Stimulated activated CD4-positive, alpha-beta T cell treated with anti-CD3 and anti-CD28 coated beads, TNF-alpha, amount 100 ng/mL, for 4 hours (primary cell): Measurements from ENCODE around the gene DNTTIP2.
"Not testable (repeated sequence)": the region's sequence is repeated elsewhere in the genome, so short reads cannot be mapped to it uniquely, and the experiment has no call there.

Source experiments
- DNase-seq, 3 experiments: peaks; one replicate each; pipeline ENCODE4 v3.0.0-alpha.2; 2020; ENCODE audit warnings: low read depth in 3 of 3

The DNTTIP2 gene

GRCh38 chr1:93840956-93841482 lies 38.0 kb downstream of the DNTTIP2 start:
- no peak for DNase-seq

GRCh38 chr1:93839753-93840152 lies 39.3 kb downstream of the DNTTIP2 start:
- no peak for DNase-seq

DNA sequence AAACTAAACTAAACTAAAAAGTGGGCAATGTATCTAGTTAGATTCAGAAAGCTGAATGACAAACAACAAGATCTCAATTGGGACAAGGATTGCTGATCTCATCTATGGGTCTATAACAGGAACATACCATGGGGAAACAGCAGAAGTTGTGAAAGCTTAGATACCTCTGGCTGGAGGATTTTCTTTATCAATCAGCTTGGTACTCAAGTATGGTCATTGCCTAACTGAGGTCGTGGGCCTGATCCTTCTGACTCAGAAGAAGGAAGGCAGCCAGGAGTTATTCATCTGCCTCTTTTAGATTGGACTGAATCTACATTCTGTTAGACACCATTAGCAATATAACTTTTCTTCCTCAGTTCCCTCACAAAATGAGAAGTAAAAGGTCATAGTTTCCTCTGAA lies 39.7 kb downstream of the DNTTIP2 start:
- DNase-seq = no peak

- DNase-seq = no peak
Observed at GRCh38 chr1:93837961-93838360, 41.0 kb downstream of the DNTTIP2 start.

GRCh38 chr1:93833293-93833692 lies 45.7 kb downstream of the DNTTIP2 start:
- not testable (repeated sequence) for DNase-seq

DNA sequence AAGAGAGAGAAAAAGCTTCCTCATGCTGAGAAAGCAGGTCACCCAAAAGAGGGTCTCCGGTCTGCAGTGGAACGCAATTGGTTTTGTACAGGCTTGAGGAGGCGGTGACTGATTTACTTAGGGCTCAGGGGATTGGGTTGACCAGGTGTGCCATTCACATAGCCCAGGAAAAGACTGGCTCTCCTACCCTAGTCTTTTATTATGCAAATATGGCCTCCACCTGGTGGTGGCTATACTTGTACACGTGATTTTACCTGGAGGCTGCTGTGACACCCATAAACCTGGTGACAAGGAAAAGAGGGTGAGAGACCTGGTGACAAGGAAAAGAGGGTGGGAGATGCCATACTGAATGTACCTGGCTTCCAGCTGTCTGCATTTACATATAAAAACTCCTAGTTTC lies 49.9 kb downstream of the DNTTIP2 start:
- no peak for DNase-seq

GRCh38 chr1:93828367-93828755 lies 50.6 kb downstream of the DNTTIP2 start:
- DNase-seq = no peak

- DNase-seq = no peak
Observed at GRCh38 chr1:93827633-93828366, 51.2 kb downstream of the DNTTIP2 start.

DNA sequence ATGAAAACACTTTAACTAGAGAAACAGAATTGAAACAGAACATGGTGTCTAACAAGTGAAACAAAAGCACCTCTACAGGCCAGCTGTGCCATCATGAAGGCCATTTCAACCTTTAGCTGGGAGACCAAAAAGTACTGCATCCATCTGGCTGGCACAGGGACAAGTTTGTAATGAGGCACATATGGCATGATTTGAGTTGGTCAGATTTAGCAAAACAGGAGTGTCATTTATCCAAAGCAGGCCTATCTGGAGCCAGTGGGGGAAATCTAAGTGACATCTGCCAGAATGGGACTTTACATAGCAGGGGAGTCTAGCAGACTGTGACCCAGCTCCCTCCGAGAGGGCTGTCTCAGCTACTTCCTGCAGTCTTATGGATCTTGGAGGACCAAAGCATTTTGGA lies 51.9 kb downstream of the DNTTIP2 start:
- no peak for DNase-seq

- no peak for DNase-seq
Observed at GRCh38 chr1:93824834-93825233, 54.2 kb downstream of the DNTTIP2 start.

GRCh38 chr1:93822730-93823425 lies 56.1 kb downstream of the DNTTIP2 start:
- DNase-seq = no peak

- DNase-seq = no peak
Observed at GRCh38 chr1:93821423-93822144, 57.4 kb downstream of the DNTTIP2 start.

GRCh38 chr1:93820554-93821422 lies 58.2 kb downstream of the DNTTIP2 start:
- DNase-seq = no peak

GRCh38 chr1:93818570-93818959 lies 60.4 kb downstream of the DNTTIP2 start:
- DNase-seq = no peak

DNA sequence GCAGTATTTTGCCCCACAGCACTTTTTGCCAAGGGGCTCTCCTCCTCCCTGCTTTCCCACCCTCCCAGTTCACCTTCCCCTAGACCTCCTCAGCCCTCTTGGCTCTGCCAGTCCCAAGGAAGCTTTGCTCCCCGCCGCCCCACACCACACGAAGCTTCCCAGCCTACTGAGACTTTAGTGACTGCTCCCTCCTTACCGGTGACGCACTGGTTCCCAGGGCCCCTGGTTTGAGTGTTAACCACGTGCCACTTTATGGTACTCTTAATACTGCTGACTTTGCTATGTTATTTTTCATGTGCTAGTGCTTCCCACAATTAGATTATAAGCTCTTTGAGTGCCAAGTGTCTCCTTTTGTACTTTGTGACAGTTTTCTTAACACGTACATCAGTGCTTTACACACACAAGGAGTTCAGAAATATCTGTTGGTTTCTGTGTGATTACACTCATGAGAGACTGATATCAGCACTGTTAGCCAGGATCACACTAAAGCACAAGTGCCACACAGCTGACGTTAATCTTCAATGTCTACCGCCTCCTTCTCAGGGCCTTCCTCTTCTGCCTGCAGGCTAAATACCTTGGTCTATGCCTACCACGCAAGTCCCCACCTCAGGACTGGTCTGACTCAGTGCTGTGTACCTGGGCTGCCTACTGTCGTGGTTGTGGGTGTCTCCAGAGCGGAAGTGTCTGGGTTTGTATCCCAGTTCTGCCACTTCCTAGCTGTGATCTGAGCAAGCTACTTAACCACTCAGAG lies 61.0 kb downstream of the DNTTIP2 start:
- DNase-seq = peak in 2 of 3 experiments; percentile 5 to 13

- DNase-seq = no peak
Observed at GRCh38 chr1:93816970-93817678, 61.9 kb downstream of the DNTTIP2 start.
